IPS-20b (cell line): ENCODE data around the gene RPS15A.

ENCODE experiments used
- H3K27ac ChIP-seq: one replicate; pipeline ENCODE4 v1.5.1; 2013; ENCODE audit warnings: low read length
- H3K27me3 ChIP-seq: 2 replicates; pipeline ENCODE4 v1.6.1; 2013; ENCODE audit warnings: mild to moderate bottlenecking, low read length, inconsistent platforms; ENCODE audit not compliant: insufficient read depth
- H3K36me3 ChIP-seq: 2 replicates; pipeline ENCODE4 v1.6.1; 2013; ENCODE audit warnings: low read depth, mild to moderate bottlenecking, inconsistent platforms, low read length, moderate library complexity; ENCODE audit not compliant: insufficient read depth
- H3K4me1 ChIP-seq: 2 replicates; pipeline ENCODE4 v1.6.1; 2013; ENCODE audit warnings: mild to moderate bottlenecking, control low read depth, inconsistent platforms, low read length, moderate library complexity; ENCODE audit not compliant: insufficient read depth
- H3K4me3 ChIP-seq: 2 replicates; pipeline ENCODE4 v1.5.1; 2013; ENCODE audit warnings: mild to moderate bottlenecking, low read length, inconsistent platforms
- H3K9ac ChIP-seq: 2 replicates; pipeline ENCODE4 v1.6.1; 2013; ENCODE audit warnings: low read depth, mild to moderate bottlenecking, inconsistent platforms, low read length, moderate library complexity
- H3K9me3 ChIP-seq: 2 replicates; pipeline ENCODE4 v1.6.1; 2013; ENCODE audit warnings: mild to moderate bottlenecking, low read depth, low read length, inconsistent platforms; ENCODE audit not compliant: insufficient read depth

Gene RPS15A

DNA sequence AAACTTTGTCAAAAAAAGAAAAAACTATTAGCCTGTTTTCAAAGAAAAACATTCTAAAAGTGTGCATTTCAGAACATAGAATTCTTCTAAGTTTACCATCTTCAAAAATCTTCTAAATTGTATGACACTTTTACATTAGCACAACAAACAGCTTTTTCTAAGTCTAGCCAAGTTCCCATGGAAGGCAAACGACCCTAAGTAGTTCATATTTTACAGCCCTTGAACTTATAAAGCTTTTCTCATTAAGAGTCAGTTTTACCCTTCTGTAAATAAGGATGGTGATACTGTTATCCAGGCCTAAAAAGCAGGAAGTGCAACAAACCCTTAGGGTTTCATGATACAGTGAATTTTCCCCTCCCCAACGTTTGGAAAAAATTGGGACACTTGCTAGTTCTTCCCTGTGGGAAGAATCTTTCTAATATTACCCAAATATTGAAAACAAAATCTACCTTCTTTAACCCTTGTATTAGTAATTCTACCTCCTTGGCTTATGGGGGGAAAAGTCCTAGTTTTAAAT, 15.2 kb upstream of the RPS15A start:
- peak overlapping the region; percentile 14; the same call in 1 of the 2 replicates for H3K4me3 ChIP-seq
- no peak overlapping the region for H3K27ac ChIP-seq
- peaks cover 53% of the 10 kb centered on the region for H3K36me3 ChIP-seq

GRCh38 chr16:18804540-18804939, 14.4 kb upstream of the RPS15A start:
- Histone ChIP-seq H3K4me3 (no peak overlapping the region), H3K27me3 (no peaks in the 10 kb centered on the region), H3K9me3 (no peaks in the 10 kb centered on the region), H3K27ac (no peak overlapping the region), H3K4me1 (peaks cover 35% of the 10 kb centered on the region), H3K9ac (peak overlapping the region; percentile 36; the same call in 1 of the 2 replicates), H3K36me3 (peaks cover 46% of the 10 kb centered on the region)

More for the DNA sequence above, 15.2 kb upstream of the RPS15A start:
- Histone ChIP-seq H3K9ac (peak overlapping the region; percentile 32; the same call in 1 of the 2 replicates), H3K27me3 (no peaks in the 10 kb centered on the region), H3K4me1 (peaks cover 35% of the 10 kb centered on the region), H3K9me3 (no peaks in the 10 kb centered on the region)

GRCh38 chr16:18803569-18804462, 13.7 kb upstream of the RPS15A start:
- Histone ChIP-seq H3K36me3 (peaks cover 38% of the 10 kb centered on the region), H3K27ac (no peak overlapping the region), H3K27me3 (no peaks in the 10 kb centered on the region), H3K9me3 (no peaks in the 10 kb centered on the region), H3K4me3 (no peak overlapping the region), H3K4me1 (peaks cover 35% of the 10 kb centered on the region), H3K9ac (peak overlapping the region; percentile 36; the same call in 1 of the 2 replicates)

DNA sequence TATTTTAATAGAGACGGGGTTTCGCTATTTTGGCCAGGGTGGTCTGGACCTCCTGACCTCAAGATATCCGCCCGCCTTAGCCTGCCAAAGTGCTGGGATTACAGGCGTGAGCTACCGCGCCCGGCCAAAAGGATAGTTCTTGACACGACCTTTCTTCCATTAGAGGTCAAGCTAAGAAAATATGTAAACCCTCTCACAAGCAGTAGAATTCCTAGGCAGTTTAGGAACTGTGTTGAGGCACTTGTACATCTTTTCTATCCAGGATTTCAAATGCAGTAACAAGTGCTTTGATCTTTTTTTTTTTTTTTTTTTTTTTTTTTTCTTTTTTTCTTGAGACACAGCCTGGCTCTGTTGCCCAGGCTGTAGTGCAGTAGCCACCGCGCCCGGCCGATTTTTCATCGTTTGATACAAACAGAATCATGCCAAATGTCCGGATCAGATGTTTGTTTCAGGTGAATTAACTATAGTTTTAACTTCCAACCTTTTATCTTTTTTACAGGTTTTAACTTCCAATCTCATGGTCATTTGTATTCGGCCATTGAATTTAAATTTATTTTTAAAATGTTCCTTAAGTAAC, 12.7 kb upstream of the RPS15A start:
- H3K27me3 ChIP-seq: no peaks in the 10 kb centered on the region
- H3K9me3 ChIP-seq: no peaks in the 10 kb centered on the region
- H3K36me3 ChIP-seq: peaks cover 37% of the 10 kb centered on the region
- H3K4me1 ChIP-seq: peaks cover 35% of the 10 kb centered on the region
- H3K4me3 ChIP-seq: no peak overlapping the region
- H3K27ac ChIP-seq: no peak overlapping the region
- H3K9ac ChIP-seq: no peak overlapping the region

DNA sequence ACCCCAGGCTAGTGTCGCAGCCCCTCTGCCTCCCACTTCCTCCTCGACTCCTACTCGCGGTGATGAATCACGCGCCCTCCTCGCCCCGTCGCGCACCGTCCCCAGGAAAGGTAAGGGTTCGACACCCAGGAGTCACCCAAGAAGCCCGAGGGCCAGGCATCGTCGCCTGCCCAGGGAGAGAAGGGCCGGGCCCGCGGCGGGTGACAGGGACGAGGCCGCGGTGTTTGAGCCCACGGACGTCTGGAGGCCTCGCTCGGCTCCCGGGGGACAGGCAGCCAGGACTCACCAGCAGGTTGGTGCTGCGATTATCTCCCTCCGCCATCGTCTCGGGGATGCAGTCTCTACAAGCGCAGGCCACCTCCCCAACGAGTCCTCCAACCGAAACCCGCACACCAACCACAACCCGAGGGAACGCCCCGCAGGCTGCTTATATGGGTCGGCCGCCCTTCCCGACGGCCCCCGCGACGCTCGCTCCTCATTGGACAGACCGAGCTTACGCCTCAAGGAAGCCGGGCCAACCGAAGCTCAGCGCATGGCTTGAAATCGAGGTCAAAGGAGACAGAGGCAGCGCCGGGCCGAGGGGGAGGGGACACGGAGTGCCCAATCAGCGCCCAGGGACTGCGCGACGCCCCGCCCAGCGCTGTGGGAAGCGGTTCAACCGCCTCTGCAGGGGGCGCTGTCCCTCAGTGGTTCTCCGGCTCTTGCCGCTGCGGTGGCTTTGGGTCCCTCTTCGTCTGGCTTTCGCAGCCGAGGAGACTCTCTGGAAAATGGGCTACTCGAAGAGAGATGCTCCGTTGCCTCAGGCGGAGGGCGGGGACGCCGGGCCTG, 11.2 kb upstream of the RPS15A start, which contains the start of gene ARL6IP1:
ARL6IP1 (minus strand) TSS at position 405 of the 828 bp plus-strand sequence; CDS start at position 322, 83 bp downstream.
- Histone ChIP-seq H3K9me3 (no peaks in the 10 kb centered on the region), H3K4me1 (peaks cover 25% of the 10 kb centered on the region), H3K4me3 (peak within 1 kb of the TSS; percentile 94), H3K9ac (peak within 1 kb of the TSS; percentile 91), H3K27me3 (no peaks in the 10 kb centered on the region), H3K27ac (peak within 1 kb of the TSS; percentile 62), H3K36me3 (peaks cover 38% of the 10 kb centered on the region)

DNA sequence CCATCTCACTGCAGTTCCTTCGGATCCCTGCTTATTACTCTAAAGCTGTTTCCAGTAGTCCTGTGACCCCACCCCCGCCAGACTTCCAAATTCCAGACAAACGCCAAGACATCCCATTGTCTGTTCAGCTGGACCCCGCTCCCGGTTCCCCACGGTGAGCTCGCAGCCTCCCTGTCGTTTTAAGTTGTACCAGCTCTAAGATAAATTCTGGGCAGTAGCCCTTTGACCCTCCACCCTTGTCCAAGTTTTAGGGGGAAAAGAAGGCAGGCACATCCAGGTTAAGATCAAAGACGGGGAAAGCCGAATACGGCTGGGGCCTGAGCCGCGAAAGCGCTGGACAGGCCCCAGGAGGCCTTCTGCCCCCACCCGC, 10.6 kb upstream of the RPS15A start:
- Histone ChIP-seq H3K36me3 (peaks cover 39% of the 10 kb centered on the region), H3K27ac (peak overlapping the region; percentile 52), H3K9ac (peak overlapping the region; percentile 91), H3K4me3 (peak overlapping the region; percentile 94), H3K27me3 (no peaks in the 10 kb centered on the region), H3K4me1 (peaks cover 21% of the 10 kb centered on the region), H3K9me3 (no peaks in the 10 kb centered on the region)

GRCh38 chr16:18800293-18800692, 10.2 kb upstream of the RPS15A start:
- H3K27ac ChIP-seq: peak overlapping the region; percentile 52
- H3K36me3 ChIP-seq: peaks cover 41% of the 10 kb centered on the region
- no peaks in the 10 kb centered on the region for H3K27me3 ChIP-seq
- peak overlapping the region; percentile 91 for H3K9ac ChIP-seq
- peak overlapping the region; percentile 94 for H3K4me3 ChIP-seq
- H3K9me3 ChIP-seq: no peaks in the 10 kb centered on the region
- peaks cover 16% of the 10 kb centered on the region for H3K4me1 ChIP-seq

GRCh38 chr16:18799500-18799899, 9.4 kb upstream of the RPS15A start:
- H3K36me3 ChIP-seq: peaks cover 41% of the 10 kb centered on the region

GRCh38 chr16:18797746-18798145, 7.6 kb upstream of the RPS15A start:
- no peak overlapping the region for H3K9ac ChIP-seq
- no peaks in the 10 kb centered on the region for H3K27me3 ChIP-seq
- no peak overlapping the region for H3K27ac ChIP-seq
- H3K36me3 ChIP-seq: peaks cover 57% of the 10 kb centered on the region
- no peak overlapping the region for H3K4me3 ChIP-seq
- no peaks in the 10 kb centered on the region; the same call in 1 of the 2 replicates for H3K4me1 ChIP-seq
- H3K9me3 ChIP-seq: no peaks in the 10 kb centered on the region

More at GRCh38 chr16:18799500-18799899, 9.4 kb upstream of the RPS15A start:
- Histone ChIP-seq H3K27ac (no peak overlapping the region), H3K9me3 (no peaks in the 10 kb centered on the region), H3K4me1 (peaks cover 9% of the 10 kb centered on the region), H3K4me3 (peak overlapping the region; percentile 94), H3K27me3 (no peaks in the 10 kb centered on the region), H3K9ac (peak overlapping the region; percentile 91)

GRCh38 chr16:18796377-18796776, 6.2 kb upstream of the RPS15A start:
- H3K27ac ChIP-seq: no peak overlapping the region
- H3K4me1 ChIP-seq: no peaks in the 10 kb centered on the region; the same call in 1 of the 2 replicates
- no peaks in the 10 kb centered on the region for H3K27me3 ChIP-seq
- H3K9ac ChIP-seq: no peak overlapping the region
- H3K4me3 ChIP-seq: no peak overlapping the region
- H3K36me3 ChIP-seq: peaks cover 71% of the 10 kb centered on the region
- H3K9me3 ChIP-seq: no peaks in the 10 kb centered on the region

- H3K36me3 ChIP-seq: peaks cover 85% of the 10 kb centered on the region
- peaks cover 2% of the 10 kb centered on the region; the same call in 1 of the 2 replicates for H3K4me1 ChIP-seq
These were observed 2.8 kb upstream of the RPS15A start for GRCh38 chr16:18792836-18793433.

More at GRCh38 chr16:18792836-18793433, 2.8 kb upstream of the RPS15A start:
- no peaks in the 10 kb centered on the region for H3K9me3 ChIP-seq
- H3K4me3 ChIP-seq: no peak overlapping the region
- no peaks in the 10 kb centered on the region for H3K27me3 ChIP-seq
- no peak overlapping the region for H3K27ac ChIP-seq
- no peak overlapping the region for H3K9ac ChIP-seq
